NCI-H2171 (cell line): Measurements from ENCODE around the gene H6PD.
A peak's percentile ranks its signal among the peaks of the same experiment; 100 is the strongest.

Experiments
- DNase-seq: peaks from one replicate; lab custom pipeline; 2025; lab: John Stamatoyannopoulos, UW

The H6PD gene

DNA sequence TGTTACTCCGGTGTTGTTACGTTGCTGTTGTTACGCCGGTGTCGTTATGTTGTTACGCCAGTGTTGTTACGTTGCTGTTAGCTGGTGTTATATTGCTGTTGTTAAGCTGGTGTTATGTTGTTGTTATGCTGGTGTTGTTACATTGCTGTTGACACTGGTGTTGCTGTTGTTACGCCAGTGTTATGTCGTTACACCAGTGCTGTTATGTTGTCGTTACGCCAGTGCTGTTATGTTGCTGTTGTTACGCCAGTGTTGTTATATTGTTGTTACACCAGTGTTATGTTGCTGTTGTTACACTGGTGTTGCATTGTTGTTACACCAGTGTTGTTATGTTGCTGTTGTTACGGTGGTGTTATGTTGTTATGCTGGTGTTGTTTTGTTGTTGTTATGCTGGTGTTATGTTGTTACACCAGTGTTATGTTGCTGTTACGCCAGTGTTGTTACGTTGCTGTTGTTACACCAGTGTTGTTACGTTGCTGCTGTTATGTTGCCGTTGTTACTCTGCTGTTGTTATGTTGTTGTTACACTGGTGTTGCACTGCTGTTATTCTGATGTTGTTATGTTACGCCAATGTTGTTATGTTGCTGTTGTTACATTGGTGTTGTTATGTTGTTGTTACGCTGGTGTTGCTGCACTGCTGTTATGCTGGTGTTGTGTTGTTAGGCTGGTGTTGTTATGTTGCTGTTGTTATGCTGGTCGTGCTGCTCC is 25.6 kb downstream of the H6PD start:
- no peak for DNase-seq

DNA sequence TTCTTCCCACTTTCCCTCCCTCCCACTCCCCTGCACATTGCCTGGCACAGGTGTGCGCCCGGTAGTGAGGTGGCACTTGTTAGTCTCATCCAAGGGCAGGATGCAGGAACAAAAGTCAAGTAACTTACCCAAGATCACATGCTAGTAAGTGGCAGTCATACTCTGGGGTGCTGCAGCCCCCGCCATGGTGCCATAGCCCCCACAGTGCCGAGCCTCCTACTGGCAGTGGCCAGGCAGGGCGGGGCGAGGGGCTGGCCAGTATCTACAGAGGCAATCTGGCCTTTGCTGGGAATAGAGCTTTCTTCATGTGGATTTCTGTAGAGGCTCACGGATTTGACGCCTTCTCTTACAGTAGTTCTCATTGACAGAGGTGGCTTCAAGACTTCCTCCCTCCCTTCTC is 26.9 kb downstream of the H6PD start:
- DNase-seq = no peak

DNA sequence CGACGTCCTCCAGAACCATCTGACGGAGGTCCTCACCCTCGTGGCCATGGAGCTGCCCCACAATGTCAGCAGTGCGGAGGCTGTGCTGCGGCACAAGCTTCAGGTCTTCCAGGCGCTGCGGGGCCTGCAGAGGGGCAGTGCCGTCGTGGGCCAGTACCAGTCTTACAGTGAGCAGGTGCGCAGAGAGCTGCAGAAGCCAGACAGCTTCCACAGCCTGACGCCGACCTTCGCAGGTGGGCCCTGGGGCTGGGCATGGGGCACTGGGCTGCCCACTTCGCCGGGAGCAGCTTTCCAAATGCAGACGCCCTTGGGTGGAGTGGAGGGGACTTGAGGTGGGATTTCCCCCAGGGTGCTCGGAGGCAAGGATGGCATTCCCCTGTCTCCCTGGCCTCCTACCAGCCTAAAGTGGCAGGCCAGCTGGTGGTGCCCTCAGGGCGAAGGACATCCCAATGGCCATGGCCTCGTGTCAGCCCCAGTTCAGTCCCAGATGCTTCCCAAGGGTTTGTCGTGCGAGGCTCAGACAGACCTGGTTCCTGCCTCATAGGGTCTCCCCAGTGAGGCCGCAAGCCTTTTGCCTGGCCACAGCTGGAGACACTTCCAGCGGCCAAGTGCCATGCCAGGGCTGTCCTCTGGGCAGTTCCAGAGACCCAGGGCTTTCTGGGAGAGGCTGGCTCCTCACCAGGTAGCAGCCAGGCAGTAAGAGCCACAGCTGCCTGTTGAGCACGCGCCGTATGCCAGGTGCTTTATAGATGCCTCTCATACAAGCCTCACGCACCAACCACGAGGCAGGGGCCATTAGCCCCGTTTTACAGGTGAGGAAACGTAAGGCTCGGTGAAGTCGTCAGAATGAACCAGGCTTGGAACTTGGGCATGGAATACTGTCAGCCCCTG is 27.8 kb downstream of the H6PD start:
- no peak for DNase-seq

DNA sequence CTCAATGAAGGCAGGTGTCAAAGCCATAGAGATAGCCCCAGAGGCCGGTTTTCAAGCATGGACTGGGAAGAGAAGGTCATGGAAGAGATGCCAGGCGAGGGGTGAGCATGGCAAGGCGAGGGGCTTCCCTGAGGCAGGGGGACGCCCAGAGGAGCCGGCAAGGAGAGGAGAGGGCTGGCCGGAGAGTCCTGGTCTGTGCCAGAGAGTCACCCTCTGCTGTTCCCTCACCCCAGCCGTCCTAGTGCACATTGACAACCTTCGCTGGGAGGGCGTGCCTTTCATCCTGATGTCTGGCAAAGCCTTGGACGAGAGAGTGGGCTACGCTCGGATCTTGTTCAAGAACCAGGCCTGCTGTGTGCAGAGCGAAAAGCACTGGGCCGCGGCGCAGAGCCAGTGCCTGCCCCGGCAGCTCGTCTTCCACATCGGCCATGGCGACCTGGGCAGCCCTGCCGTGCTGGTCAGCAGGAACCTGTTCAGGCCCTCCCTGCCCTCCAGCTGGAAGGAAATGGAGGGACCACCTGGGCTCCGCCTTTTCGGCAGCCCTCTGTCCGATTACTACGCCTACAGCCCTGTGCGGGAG is 28.8 kb downstream of the H6PD start:
- DNase-seq = no peak

DNA sequence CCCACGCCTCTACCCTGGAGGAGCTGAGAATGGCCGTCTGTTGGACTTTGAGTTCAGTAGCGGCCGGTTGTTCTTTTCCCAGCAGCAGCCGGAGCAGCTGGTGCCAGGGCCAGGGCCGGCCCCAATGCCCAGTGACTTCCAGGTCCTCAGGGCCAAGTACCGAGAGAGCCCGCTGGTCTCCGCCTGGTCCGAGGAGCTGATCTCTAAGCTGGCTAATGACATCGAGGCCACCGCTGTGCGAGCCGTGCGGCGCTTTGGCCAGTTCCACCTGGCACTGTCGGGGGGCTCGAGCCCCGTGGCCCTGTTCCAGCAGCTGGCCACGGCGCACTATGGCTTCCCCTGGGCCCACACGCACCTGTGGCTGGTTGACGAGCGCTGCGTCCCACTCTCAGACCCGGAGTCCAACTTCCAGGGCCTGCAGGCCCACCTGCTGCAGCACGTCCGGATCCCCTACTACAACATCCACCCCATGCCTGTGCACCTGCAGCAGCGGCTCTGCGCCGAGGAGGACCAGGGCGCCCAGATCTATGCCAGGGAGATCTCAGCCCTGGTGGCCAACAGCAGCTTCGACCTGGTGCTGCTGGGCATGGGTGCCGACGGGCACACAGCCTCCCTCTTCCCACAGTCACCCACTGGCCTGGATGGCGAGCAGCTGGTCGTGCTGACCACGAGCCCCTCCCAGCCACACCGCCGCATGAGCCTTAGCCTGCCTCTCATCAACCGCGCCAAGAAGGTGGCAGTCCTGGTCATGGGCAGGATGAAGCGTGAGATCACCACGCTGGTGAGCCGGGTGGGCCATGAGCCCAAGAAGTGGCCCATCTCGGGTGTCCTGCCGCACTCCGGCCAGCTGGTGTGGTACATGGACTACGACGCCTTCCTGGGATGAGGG is 29.7 kb downstream of the H6PD start:
- DNase-seq = no peak

DNA sequence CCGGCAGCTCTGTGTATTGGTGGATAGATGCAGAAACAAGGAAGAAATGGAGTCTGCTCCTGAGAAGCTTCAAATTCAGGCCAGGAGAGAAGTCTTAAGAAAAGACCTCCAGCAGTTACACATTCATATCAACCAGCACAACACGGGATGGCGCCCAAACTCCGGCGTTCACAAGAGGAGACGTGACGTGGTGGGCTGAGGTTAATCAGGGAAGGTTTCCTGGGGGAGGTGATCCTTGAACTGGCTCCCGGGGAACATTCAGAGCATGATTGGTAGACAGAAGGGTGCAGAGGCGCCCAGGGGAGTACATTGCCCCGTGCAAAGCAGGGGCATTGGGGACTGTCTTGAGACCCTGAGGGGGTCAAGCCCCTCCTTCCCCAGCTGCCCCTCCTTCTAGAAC is 30.5 kb downstream of the H6PD start:
- DNase-seq = no peak

DNA sequence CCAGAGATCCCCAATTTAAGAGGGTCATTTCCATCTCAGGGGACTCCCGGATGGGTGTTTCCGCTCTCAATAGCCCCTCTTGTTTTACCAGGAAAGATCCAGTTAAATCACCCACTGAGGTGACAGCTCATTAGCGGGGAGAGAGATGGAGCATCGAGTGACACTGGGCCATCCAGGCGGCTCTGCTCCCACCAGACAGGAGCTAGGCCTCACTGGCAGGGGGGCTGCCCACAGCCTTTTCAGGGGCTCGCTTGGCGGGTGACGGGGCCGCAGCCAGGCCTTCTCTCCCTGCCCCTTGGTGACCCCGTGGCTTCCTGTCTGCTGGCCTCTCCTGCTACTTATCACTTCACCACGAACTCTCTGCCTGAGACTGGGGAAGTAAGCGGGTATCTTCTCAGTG is 31.4 kb downstream of the H6PD start:
- no peak for DNase-seq

DNA sequence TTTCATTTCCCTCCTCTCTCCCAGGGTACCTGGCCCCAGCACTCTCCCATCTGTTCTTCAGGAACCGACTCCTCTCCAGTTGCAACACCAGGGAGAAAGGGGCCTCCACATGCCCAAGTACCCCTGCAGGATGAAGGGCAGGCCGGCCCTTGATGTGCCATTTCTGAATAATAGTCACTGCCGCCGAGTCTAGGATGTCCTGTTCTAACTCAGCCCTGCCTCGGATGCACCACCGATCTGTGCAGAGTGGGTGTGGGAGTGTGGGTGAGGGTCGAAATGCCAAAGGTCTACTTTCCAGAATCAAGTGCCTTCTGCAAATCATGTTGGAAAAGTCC is 32.7 kb downstream of the H6PD start:
- no peak for DNase-seq

DNA sequence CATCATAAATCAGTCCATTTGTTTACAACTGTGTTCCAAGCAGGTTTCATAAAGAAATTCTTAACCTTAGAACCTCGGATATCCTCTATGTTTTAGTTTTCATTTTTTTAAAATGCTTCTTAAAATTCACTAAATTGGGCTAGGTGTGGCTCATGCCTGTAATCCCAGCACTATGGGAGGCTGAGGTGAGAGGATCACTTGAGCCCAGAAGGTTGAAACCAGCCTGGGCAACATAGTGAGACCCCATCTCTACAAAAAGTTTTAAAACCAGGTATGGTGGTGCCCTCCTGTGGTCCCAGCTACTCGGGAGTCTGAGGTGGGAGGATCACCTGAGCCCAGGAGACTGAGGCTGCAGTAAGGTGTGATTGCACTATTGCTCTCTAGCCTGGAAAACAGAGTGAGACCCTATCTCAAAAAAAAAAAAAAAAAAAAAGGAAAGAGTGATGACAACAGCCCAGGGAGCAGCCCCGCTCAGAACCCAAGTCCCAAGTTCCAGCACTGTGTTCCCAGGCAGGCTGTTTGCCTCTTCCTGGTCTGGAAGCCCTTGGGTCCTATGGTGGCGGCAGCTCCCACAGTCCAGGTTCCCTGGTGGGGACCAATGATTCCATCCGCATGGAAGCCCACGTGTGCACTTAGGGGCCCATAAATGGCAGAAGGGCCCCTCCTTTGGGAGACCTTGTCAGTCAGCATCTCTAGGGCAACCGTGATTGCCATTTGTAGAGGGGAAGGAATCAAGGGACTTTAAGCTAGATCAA is 33.4 kb downstream of the H6PD start:
- no peak for DNase-seq

DNA sequence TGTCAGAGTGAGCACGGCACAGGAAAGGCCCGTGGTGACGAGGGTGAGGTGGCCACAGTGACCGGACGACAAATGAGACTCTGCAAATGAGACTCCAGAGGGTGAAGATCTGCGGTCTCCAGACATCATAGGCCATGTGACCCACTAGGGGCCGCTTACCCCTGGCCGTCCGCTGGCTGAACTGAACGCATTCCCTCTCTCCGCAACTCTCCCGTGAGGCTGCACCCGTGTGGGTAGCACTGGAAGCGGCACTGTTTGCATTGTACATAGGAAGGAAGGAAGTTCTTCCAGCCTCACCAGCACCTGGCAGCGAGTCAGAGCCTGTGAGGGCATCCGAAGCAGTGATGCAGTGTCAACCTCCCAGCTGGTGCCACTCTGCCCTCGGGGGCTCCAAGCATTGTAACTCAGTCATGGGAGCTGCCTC is 34.5 kb downstream of the H6PD start:
- no peak for DNase-seq

DNA sequence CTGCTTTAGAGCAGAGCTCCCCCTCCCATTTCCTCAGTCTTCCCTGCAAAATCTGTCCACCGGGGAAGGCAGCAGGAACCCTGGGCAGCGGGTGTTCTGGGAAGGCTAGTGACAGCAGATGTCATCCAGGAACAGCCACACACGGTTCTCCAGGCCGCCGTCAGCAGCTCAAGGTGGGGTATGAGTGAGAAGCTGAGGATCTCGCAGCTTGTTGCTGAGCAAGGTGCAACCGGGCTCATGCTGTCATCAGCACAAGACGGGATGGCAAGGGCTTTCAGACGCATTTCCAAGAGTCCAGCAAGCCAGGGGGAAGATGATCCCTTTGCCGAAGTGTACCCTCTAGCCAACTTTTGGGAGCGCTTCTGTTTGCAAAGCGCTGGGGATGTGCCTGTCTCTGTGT is 35.1 kb downstream of the H6PD start:
- no peak for DNase-seq

DNA sequence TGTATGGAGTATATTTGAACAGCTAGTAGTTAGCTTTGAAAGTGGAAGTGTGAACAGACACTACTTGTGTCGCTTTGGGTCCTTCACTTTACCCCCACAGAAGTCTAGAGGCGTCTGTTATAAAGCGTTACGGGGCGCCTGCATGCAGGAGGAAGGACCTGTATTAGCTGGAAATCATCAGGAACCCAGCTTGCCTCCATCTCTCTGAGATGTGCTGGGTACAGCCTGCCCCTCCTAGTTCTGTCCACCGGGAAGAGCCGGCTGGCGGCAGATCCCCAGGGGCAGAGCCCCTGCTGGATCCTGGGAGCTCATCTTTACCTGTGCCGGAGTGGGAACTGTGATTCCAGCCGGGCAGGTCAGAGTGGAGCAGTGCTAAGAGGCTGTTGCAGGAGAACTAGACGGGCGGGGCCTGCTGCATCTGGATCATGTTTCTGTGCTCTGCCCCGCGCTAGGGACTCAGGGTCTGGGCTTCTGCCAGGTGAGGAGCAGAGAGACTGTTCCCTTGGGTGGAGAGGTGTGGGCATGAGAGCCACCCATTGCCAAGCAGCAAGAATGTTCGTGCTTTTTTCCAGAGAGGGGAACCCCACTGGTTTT is 35.8 kb downstream of the H6PD start:
- DNase-seq = peak; percentile 83

DNA sequence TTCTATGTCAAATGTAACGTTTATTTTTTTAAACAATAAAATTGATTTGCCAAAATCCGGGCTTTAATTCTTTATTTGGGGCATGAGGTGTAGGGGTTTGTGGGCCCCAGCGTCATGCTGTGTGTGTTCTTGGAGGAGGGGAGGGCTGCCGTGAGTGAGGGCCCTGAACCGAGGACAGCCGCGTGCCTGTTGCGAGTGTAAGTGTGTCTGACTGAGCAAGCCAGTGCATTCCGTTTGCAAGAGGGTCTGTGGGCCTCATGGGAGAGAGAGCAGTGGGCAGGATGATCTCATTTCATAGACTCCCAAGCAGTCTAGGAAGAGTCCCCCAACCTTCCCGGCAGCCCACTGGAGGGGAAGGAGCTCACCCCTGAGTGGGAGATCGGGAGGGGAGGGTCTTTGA is 36.7 kb downstream of the H6PD start:
- no peak for DNase-seq

DNA sequence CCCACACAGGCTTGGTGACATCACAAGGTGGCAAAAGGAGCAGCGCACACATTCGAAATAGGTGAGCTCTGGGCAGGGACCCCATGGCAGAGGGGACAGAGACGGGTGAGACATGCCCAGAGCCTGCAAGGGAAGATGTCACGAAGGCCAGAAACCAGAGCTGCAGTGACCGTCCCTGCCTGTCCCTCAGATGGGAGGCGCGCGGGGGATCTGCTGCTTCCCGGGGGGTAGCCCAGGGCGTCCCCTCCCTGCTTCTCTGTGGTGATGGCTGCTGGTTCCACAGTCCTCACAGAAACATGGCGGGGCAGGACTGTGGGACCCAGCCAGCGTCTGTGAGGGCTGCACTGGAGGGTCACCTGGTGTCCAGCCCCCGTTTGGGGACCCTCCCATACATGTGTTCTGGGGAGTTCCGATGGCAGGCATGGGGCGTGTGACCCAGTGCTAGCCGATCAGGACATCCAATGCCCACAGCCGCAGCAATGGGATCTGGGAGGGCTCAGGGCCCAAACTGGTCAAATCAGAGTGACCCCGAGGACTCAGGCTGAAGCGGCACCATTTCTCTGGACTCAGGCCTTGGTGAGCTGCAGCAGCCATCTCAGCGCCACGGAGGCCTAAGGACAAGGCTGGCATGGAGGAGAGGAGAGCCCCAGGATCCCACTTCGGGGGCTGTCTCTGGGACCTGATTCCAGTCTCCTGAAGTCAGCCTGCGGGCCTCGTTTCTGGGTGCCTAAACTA is 37.5 kb downstream of the H6PD start:
- no peak for DNase-seq

DNA sequence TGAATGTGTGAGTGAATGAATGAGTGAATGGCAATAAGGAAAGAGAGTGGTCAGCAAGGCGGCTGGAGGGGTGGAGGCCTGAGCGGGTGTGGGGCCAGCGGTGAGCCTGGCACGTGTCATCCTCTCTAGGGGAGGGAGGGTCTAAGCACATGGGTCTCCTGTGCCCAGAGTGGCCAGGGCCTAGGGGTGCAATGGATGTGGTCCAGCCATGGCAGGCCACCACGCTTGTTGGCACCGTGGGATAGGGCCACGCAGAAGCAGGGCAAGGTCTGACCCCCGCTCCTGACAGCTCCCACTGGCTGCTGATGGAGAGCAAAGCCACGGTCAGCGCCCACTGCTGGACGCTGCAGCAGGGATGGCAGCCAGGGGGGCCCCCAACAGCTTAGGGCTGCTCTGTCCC is 38.6 kb downstream of the H6PD start:
- DNase-seq = no peak

DNA sequence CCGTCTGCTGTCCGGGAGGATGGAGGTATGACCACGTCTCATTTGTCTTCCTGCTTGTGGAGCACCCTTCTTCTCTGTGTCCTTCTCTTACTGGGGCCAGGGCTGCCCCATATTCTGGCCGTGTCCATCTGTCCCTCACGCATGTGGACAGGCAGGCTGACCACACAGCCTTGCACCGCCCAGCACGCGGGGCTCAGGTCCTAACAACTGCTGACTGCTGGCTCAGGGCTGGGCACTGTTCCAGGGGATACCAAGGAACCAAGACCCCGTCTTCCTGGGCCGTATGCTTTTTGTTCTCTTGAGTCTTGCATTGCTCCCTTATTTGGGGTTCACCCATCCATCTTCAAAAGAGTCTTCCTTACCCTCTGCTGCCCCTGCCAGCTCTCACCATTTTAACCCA is 40.6 kb downstream of the H6PD start:
- no peak for DNase-seq

DNA sequence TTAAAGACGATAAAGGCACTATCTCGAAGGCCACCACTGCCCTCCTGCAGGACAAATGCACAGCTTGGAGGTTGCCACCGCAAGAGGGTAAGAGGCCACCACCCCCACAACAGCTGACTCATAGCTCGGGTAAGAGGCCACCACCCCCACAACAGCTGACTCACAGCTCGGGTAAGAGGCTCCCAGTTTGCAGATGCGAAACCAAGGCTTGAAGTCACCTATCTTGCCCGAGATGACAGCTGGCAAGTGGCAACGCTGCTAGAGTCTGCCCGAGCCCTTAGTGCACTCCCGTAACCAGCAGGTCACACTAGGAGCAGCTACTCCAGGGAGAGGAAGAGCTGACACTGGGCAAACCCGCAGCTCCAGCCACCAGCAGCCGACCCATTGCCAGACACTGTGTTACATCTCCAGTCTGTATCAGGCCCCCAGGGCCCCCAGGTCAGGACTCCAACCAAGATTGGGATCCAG is 41.0 kb downstream of the H6PD start:
- no peak for DNase-seq

DNA sequence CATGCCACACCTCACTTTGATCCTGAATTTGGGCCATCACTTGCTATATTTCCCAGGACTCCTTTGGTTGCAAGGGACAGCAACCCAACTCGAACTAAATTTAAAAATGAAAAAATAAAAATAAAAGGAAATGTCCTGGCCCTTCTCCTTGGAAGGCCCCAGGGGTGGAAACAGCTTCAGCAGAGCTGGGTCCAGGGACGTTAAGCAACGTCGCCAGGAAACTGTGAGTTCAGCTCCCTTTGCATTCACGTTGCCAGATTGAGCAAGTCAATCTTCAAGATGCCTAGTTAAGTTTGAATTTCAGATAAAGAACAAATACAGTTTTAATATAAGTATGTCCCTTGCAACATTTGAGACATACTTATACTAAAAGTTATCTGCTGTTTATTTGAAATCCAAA is 43.5 kb downstream of the H6PD start:
- no peak for DNase-seq

DNA sequence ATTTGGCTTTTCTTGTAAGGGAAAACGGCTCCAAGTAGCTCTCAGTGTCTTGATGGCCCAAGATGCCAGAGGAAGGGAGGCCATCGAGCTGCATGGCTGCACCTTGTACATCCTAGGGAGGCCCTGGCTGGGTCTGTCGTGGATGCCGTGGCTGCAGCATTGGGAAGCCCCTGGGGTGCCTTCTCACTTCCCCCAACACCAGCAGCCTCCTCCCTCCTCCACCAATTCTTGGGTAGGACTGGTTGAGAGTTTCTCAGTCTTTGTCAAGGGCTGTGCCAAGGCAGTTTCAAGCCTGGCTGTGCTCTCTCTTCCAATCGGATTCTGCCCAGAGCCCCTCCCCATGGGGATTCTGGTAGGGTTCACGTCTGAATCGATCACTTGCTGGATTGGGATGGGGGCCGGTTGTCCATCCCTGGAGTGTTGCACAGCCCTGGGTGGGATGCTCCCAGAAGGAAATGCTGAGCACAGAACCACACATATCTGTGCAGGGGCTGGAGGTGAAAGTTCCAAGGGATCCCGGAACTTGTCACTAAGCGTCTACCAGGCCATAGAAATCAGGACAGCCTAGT is 44.1 kb downstream of the H6PD start:
- no peak for DNase-seq
